GM19025 (cell line): Measurements from ENCODE around the gene APOC1.
"Not testable (repeated sequence)": the region's sequence is repeated elsewhere in the genome, so short reads cannot be mapped to it uniquely, and the experiment has no call there.

Experiments
- ATAC-seq: cut with Tn5 transposase; IDR thresholded peaks from one replicate; pipeline ENCODE4 v1.9.1; 2021; ENCODE audit warnings: mild to moderate bottlenecking, low read depth, moderate library complexity; ENCODE audit not compliant: unreplicated experiment

Gene APOC1

DNA sequence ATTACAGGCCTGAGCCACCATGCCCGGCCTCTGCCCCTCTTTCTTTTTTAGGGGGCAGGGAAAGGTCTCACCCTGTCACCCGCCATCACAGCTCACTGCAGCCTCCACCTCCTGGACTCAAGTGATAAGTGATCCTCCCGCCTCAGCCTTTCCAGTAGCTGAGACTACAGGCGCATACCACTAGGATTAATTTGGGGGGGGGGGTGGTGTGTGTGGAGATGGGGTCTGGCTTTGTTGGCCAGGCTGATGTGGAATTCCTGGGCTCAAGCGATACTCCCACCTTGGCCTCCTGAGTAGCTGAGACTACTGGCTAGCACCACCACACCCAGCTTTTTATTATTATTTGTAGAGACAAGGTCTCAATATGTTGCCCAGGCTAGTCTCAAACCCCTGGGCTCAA lies 4.6 kb upstream of the APOC1 start:
- ATAC-seq = no peak

DNA sequence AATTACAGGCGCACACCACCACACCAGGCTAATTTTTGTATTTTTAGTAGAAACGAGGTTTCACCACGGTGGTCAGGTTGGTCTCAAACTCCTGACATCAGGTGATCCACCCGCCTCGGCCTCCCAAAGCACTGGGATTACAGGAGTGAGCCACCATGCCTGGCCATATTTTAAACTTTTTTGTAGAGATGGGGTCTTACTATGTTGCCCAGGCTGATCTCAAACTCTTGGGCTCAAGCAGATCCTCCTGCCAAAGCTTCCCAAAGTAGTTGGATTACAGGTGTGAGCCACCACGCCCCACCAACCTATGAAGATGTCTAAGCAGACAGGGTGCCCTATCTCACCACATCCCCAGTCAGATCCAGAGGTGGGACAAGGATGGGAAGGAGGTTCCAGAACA lies 2.5 kb upstream of the APOC1 start:
- ATAC-seq = not testable (repeated sequence)

DNA sequence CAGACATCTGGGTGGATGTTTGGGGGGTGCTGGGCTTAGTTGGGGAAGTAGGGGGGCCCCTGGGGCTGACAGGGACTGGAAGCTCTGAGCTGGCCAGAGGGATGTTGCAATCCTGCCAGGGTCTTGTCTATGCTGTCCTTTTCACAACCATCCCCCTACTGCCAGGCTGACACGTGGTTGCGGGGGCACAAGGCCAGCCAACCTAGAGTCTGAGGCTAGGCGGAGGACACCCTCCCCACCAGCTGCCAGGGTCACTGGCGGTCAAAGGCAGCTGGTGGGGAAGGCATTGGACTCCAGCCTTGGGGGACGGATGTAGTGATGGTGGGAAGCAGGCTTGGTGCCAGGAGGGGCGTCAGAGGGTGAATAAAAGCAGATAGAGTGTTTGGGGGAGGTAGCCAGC lies 1.6 kb upstream of the APOC1 start:
- no peak for ATAC-seq

DNA sequence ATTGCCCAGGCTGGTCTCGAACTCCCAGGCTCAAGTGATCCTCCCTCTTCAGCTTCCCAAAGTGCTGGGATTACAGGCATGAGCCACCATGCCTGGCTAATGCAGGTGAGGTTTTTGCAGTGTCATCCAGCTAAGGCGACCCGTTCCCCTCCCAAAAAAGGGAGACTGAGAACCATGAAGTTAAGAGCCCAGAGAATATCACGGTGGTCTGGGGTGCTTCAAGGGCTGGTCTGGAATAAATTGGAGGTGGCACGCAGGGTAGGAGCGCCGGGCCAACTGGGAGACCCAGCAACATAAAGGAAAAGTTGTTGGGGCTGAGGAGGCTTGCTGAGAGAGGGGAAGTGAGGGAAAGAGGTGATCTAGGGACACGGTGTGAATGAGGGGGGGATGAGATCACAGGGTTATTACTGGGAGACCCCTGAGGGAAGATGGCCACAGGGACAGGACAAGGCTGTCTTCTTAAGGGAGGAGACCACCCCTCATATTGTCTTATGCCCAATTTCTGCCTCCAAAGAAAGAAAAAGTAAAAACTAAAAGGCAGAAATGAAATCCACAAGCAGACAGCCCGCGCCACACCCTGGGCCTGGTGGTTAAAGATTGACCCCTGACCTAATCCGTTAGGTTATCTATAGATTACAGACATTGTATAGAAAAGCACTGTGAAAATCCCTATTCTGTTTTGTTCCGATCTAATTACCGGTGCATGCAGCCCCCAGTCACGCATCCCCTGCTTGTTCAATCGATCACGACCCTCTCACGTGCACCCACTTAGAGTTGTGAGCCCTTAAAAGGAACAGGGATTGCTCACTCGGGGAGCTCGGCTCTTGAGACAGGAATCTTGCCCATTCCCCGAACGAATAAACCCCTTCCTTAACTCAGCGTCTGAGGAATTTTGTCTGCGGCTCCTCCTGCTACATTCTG lies 636 bp upstream of the APOC1 start:
- ATAC-seq = not testable (repeated sequence)

DNA sequence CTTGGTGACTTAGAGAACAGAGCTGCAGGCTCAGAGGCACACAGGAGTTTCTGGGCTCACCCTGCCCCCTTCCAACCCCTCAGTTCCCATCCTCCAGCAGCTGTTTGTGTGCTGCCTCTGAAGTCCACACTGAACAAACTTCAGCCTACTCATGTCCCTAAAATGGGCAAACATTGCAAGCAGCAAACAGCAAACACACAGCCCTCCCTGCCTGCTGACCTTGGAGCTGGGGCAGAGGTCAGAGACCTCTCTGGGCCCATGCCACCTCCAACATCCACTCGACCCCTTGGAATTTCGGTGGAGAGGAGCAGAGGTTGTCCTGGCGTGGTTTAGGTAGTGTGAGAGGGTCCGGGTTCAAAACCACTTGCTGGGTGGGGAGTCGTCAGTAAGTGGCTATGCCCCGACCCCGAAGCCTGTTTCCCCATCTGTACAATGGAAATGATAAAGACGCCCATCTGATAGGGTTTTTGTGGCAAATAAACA lies 9.9 kb downstream of the APOC1 start:
- ATAC-seq = no peak

DNA sequence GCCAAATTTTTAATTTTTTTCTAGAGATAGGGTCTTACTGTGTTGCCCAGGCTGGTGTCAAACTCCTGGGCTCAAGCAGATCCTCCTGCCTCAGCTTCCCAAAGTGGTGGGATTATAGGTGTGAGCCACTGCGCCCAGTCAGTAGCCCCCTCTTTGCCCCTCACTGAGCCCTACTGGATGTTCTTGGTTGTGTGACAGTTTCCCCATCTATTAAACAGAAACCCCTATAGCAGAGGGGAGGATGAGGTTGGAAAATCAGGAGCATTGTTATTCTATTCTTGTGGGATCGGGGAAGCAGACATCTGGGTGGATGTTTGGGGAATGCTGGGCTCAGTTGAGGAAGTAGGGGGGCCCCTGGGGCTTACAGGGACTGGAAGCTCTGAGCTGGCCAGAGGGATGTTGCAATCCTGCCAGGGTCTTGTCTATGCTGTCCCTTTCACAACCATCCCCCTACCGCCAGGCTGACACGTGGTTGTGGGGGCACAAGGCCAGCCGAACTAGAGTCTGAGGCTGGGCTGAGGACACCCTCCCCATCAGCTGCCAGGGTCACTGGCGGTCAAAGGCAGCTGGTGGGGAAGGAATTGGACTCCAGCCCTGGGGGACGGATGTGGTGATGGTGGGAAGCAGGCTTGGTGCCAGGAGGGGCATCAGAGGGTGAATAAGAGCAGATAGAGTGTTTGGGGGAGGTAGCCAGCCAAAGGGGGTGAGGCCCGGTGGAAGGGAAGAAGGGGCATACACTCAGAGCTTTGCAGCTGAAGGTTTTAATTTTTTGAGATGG lies 10.9 kb downstream of the APOC1 start:
- ATAC-seq = no peak

DNA sequence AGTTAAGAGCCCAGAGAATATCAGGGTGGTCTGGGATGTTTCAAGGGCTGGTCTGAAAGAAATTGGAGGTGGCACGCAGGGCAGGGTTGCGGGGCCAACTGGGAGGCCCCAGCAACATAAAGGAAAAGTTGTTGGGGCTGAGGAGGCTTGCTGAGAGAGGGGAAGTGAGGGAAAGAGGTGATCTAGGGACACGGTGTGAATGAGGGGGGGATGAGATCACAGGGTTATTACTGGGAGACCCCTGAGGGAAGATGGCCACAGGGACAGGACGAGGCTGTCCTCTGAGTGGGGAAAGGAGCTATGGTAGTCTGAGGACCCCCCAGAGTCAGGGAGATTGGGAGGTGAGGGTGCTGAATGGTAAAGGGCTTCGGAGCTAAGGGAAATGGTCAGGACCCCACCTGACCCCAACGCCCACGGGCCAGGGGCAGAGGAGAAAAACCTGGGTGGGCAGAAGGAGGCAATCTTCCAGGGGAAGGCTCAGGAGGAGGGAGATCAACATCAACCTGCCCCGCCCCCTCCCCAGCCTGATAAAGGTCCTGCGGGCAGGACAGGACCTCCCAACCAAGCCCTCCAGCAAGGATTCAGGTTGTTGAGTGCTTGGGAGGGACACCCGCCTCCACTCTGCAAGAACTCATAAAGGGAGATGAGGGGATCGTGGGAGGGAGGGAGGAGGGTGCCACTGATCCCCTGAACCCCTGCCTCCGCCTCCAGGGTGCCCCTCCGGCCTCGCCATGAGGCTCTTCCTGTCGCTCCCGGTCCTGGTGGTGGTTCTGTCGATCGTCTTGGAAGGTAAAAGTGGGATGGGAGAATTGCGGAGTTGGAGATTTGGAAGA lies 12.1 kb downstream of the APOC1 start:
- not testable (repeated sequence) for ATAC-seq

DNA sequence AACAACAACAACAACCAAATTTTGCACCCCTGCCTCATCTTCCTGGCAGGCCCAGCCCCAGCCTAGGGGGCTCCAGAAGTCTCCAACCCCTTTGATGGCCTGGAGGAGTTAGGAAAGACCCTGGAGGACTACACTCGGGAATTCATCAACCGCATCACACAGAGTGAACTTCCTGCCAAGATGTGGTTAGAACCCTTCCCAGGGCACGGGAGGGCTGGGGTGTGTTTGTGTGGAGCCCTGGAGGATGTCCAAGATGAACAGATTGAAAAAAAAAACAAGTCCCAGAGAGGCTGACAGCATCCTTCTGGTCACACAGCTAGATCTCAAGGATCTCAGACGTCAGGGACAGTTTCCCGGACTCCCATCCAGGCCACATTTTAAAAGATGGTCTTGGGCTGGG lies 13.3 kb downstream of the APOC1 start:
- ATAC-seq = no peak

DNA sequence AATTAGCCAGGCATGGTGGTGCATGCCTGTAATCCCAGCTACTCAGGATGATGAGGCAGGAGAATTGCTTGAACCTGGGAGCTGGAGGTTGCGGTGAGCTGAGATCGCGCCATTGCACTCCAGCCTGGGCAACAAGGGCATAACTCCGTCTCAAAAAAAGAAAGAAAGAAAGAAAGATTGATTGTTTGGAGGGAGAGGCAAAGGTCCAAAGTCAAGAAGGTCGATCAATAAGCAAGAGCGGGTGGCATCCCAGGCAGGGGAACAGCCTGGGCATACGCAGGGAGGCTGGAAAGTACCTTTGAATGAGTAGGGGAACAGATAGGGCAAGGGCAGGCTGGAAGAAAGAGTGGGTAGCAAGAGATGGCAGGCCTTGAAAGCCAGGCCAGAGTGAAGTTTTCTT lies 15.7 kb downstream of the APOC1 start:
- ATAC-seq = no peak

DNA sequence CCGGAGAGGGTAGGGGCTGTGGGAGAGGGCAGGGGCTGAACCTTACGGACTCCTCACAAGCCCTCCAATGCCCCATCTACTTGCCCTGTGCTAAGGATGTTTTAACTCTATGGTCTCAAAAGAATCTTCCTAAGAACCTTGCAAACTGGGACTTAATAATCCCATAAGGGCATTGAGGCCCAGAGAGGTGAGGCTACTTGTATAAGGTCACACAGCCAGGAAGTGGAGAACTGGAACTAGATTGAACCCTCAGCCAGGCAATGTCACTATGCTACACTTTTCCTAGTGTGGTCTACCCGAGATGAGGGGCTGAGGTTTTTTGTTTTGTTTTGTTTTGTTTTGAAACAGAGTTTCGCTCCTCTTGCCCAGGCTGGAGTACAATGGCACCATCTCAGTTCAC lies 17.1 kb downstream of the APOC1 start:
- no peak for ATAC-seq

DNA sequence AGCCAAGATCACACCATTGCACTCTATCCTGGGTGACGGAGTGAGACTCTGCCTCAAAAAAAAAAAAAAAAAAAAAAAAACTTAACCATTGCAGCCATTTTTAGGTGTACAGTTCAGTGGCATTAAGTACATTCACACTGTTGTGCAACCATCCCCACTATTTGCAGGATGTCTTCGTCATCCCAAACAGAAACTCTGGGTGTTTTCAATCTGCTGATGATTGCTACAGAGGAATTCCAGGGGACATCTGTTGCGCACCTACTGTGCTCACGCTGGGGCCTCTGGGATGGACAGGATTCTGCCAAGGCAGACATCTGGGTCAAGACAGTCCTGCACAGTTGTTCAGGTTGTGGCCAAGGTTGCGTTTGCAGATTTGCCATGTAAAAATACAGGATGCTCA lies 25.3 kb downstream of the APOC1 start:
- no peak for ATAC-seq

DNA sequence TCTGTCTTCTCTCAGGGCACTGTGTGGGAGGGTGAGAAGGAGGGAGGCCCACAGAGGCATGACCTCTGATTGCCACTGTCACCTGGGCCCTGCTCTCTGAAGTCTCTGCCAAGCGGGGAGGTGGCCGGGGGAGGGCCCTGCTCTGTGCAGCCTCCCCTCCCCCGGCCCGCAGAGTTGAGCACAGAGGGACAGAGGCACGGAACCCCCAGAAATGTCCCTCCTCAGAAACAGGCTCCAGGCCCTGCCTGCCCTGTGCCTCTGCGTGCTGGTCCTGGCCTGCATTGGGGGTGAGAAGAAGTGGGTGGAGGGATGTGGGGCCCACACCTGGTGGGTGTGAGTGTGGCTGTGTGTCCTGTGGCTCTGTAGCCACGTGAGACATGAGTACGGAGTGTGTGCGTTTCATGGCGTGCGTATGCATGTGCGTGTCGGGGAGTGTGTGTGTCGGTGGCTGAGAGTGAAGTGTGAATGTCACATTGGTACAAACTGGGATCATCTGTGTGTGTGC lies 27.7 kb downstream of the APOC1 start, which contains the start of gene APOC4:
Gene APOC4, plus strand, starts transcription at position 171 of the 505 bp plus-strand sequence. Its CDS starts 41 bp downstream, at position 212.
- no peak for ATAC-seq

DNA sequence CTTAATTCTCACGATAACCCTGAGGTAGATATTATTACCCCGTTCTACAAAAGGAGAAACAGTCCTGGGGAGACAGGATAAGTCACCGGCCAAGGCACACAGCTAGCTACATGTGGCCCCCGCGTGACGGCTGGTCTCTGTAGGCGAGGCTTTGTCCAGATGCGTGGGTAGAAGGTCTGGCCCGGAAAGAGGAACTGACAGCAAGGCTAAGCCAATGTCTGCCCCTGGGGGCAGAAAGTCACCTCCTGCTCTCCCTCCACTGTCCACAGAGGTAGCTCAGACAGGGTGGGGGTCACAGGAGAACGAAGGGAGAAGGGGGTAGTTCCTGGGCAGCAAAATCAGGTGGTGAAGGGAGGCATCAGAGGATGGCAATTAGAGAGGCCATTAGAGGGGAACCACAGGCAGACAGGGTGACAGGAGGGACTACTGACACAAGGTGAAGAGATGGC lies 29.4 kb downstream of the APOC1 start:
- ATAC-seq = no peak

DNA sequence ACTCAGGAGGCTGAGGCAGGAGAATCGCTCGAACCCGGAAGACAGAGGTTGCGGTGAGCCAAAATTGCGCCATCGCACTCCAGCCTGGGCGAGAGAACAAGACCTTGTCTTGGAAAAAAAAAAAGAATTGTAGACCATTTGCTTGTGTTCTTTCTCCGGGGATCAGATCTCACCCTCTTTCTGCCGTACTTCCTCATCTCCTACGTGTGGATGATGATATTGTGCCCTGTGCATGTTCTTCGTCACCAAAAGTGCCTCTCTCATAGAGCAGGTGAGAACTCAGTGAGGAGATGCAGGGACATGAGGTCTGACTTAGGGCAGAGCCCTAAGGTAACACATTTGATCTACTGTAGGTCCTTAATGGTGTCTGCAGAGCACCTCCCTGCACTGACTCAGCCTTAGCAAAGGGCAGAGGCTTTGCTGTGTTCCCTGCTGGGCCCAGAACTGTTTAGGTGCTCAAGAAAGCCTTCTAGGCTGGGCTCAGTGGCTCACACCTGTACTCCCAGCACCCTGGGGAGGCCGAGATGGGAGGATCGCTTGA lies 32.7 kb downstream of the APOC1 start:
- ATAC-seq = no peak

DNA sequence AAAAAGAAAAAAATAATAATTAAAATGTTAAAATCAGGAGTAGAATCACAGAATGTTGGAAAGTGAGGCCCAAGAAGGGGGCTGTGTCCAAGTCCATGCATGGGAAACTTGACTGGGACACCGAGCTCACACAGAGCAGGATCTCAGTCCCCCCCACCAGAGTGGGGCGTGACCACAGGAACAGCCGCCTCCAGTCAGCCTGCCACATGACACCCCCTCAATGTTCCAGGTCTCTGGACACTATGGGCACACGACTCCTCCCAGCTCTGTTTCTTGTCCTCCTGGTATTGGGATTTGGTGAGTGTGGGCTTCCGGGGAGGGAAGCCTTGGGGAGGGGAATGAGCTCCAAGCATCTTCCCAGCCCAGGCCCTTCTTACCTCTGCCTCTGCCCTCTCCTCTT lies 33.8 kb downstream of the APOC1 start:
- ATAC-seq = no peak

DNA sequence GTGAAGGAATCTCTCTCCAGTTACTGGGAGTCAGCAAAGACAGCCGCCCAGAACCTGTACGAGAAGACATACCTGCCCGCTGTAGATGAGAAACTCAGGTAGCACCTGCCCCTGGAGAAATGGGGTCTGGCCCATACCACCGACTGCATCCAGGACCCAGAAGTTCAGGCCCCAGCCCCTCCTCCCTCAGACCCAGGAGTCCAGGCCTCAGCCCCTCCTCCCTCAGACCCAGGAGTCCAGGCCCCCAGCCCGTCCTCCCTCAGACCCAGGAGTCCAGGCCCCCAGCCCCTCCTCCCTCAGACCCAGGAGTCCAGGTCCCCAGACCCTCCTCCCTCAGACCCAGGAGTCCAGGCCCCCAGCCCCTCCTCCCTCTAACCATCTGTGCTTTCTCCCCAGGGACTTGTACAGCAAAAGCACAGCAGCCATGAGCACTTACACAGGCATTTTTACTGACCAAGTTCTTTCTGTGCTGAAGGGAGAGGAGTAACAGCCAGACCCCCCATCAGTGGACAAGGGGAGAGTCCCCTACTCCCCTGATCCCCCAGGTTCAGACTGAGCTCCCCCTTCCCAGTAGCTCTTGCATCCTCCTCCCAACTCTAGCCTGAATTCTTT lies 34.5 kb downstream of the APOC1 start:
- ATAC-seq = no peak

DNA sequence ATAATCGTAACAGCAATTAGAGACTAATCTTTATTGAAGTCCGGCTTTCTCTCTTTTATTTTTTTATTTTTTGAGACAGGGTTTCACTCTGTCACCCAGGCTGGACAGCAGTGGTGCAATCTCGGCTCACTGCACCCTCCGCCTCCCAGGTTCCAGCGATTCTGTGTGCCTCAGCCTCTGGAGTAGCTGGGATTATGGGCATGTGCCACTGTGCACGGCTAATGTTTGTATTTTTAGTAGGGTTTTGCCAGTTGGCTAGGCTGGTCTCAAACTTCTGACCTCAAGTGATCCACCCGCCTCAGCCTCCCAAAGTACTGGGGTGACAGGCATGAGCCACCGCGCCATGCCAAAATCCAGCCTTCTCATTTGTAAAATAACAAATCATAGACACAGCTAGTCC lies 35.1 kb downstream of the APOC1 start:
- no peak for ATAC-seq

DNA sequence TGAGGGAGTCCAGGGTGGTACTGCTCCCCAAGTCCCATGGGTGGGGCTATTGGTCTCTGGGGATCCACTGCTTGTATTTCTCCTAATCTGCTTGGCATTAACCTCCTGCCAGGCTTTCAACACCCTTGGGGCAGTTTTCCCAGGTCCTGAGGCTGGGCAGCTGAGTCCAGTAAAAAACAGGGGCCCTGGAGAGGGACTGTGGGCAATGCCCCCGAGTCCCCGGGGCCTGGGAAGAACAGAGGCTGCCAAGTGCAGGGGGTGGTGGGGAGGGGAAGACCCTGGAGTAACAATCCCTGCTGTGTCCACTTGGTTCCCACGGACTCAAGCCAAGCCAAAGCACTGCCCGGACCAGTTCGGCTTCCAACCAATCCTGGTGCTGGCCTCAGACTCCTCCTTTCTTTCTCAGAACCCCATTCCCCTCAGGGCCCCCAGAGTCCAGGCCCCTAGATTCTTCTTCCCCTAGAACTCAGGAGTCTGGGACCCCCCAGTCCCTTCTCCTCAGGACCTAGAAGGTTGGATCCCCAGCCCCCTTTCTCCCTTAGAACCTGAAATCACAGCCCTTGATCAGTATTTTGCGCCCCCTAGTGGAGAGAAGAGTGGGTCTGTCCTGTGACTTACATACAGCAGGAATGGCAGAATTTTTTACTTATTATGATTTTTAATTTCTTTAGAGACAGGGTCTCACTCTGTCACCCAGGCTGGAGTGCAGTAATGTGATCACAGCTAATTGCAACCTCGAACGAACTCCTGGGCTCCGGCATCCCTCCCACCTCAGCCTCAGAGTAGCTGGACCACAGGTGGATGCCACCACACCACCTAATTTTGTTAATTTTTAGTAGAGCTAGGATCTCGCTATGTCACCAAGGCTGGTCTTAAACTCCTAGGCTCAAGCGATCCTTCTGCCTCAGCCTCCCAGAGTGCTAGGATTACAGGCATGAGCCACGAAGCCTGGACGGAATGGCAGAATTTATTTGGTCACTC lies 37.1 kb downstream of the APOC1 start:
- no peak for ATAC-seq
